ENCODE results near the gene ERG. TPM values are rescaled to one million over a fixed set of nuclear protein-coding genes. Genes with fewer than 3 reads are reported as not detected.

The ERG gene
- total and polyA plus RNA-seq, 4 donors, result 3.3 to 6.0 (median 4.1) TPM

- H3K27ac ChIP-seq (ENCODE audit: low read depth in 1 of 2, low read length in 2 of 2), result peak overlapping the region; percentile 53 to 58
- H3K4me3 ChIP-seq (ENCODE audit: low read depth in 1 of 3, low read length in 3 of 3), result no peak overlapping the region
- 74% methylated on average over 18 of the region's 18 CpGs for WGBS
- no peaks in the 10 kb centered on the region for H3K9me3 ChIP-seq (ENCODE audit: control insufficient read depth in 4 of 4, low read length in 3 of 4)
- peaks cover 0 to 2% (median 0%) of the 10 kb centered on the region in 4 donors for H3K36me3 ChIP-seq (ENCODE audit: control insufficient read depth in 4 of 4, insufficient read depth in 3 of 4, low read depth in 1 of 4, low read length in 3 of 4)
- TF ChIP-seq TAF1 (conservative IDR thresholded peaks at IDR 0.05) (no peak), ATF3 (IDR thresholded peaks at IDR 0.05) (no peak), SP1 (IDR thresholded peaks at IDR 0.05) (no peak), HNF4G (IDR thresholded peaks at IDR 0.05) (no peak), HNF4A (conservative IDR thresholded peaks at IDR 0.05) (no peak), ZBTB33 (IDR thresholded peaks at IDR 0.05) (no peak), MAX (IDR thresholded peaks at IDR 0.05) (no peak), RAD21 (IDR thresholded peaks at IDR 0.05) (no peak), FOXA2 (IDR thresholded peaks at IDR 0.05) (no peak), CTCF (IDR thresholded peaks at IDR 0.05; ENCODE audit: low read depth, low read length, missing input control) (no peak), JUND (IDR thresholded peaks at IDR 0.05) (no peak), GABPA (IDR thresholded peaks at IDR 0.05 in 1 of 2, conservative IDR thresholded peaks at IDR 0.05 in 1 of 2) (no peak), RXRA (IDR thresholded peaks at IDR 0.05) (no peak), YY1 (IDR thresholded peaks at IDR 0.05) (no peak), NR2F2 (IDR thresholded peaks at IDR 0.05) (no peak), EGR1 (IDR thresholded peaks at IDR 0.05; ENCODE audit: low read depth in 2 of 2) (no peak)
- DNase-seq (ENCODE audit: low spot score), result no peak
- peaks cover 0 to 4% (median 3%) of the 10 kb centered on the region in 4 donors for H3K27me3 ChIP-seq (ENCODE audit: control insufficient read depth in 4 of 4, insufficient read depth in 4 of 4, low read length in 3 of 4)
- H3K4me1 ChIP-seq (ENCODE audit: control insufficient read depth in 4 of 4, insufficient read depth in 4 of 4, low read length in 3 of 4), result no peaks in the 10 kb centered on the region
- H3K9ac ChIP-seq (ENCODE audit: low read depth in 1 of 2, low read length in 2 of 2), result peak overlapping the region in 1 of 2 donors; percentile 34
Observed at GRCh38 chr21:38493549-38494250, 4.6 kb downstream of the ERG start.

GRCh38 chr21:38492007-38492406, 6.3 kb downstream of the ERG start:
- no peak overlapping the region for H3K4me3 ChIP-seq (ENCODE audit: low read depth in 1 of 3, low read length in 3 of 3)
- no peaks in the 10 kb centered on the region for H3K9me3 ChIP-seq (ENCODE audit: control insufficient read depth in 4 of 4, low read length in 3 of 4)
- no peak for TF ChIP-seq JUND (IDR thresholded peaks at IDR 0.05)
- no peaks in the 10 kb centered on the region for H3K4me1 ChIP-seq (ENCODE audit: control insufficient read depth in 4 of 4, insufficient read depth in 4 of 4, low read length in 3 of 4)
- peak overlapping the region in 1 of 2 donors; percentile 5 for H3K27ac ChIP-seq (ENCODE audit: low read depth in 1 of 2, low read length in 2 of 2)
- H3K27me3 ChIP-seq (ENCODE audit: control insufficient read depth in 4 of 4, insufficient read depth in 4 of 4, low read length in 3 of 4), result peaks cover 0 to 8% (median 3%) of the 10 kb centered on the region in 4 donors
- no peak for DNase-seq (ENCODE audit: low spot score)
- H3K9ac ChIP-seq (ENCODE audit: low read depth in 1 of 2, low read length in 2 of 2), result peak overlapping the region in 1 of 2 donors; percentile 4
- 60% methylated on average over 3 of the region's 3 CpGs for WGBS
- H3K36me3 ChIP-seq (ENCODE audit: control insufficient read depth in 4 of 4, insufficient read depth in 3 of 4, low read depth in 1 of 4, low read length in 3 of 4), result peaks cover 0 to 2% (median 0%) of the 10 kb centered on the region in 4 donors
